K562 (cell line): ENCODE results near the gene C19orf47.

Experiments used
- CBX8 ChIP-seq: fragments of 200-600 bp; sonication (generic); IDR thresholded peaks from 2 replicates; pipeline ENCODE4 v1.6.1; 2012; ENCODE audit warnings: borderline replicate concordance, mixed run types, low read depth, mild to moderate bottlenecking, moderate library complexity, mixed read lengths, low read length, control low read depth, inconsistent platforms; ENCODE audit not compliant: poor library complexity, severe bottlenecking; ENCODE audit errors: extremely low read depth
- ZNF311 ChIP-seq: fragments of 250-450 bp; sonication (Bioruptor Pico); IDR thresholded peaks from 2 replicates; pipeline ENCODE4 v1.4.0; 2020; ENCODE audit warnings: mild to moderate bottlenecking, moderate library complexity
- TF ChIP-seq, protein P1 (sequence below), 3 experiments: IDR thresholded peaks in 2 of 3; conservative IDR thresholded peaks in 1 of 3; 2 replicates each; pipeline ENCODE4 v1.5.1; 2011 to 2012; ENCODE audit warnings: low read length in 3 of 3, mild to moderate bottlenecking in 3 of 3, control low read depth in 2 of 3, improper control_type of control experiment in 1 of 3, inconsistent platforms in 1 of 3, low read depth in 1 of 3, mixed read lengths in 1 of 3, moderate library complexity in 1 of 3; ENCODE audit not compliant: insufficient read depth in 2 of 3

DNA sequence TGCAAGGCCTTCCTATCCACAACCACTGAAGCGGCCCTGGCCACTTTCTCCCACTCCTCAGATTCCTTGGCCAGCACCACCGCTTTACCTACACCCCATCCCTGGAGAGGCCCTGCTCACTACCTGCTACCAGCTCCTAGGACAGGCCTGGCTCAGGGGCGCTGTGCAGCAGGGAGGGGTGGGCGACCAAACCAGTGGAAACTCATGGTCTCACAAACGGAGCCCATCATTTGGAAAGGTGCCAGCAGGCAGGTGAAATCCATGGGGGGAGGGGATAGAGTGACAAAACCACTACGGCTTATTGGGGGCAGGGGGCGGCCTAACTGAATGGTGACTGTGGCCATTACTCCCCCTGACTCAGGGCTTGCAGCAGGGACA, 27.6 kb downstream of the C19orf47 start:
- TF ChIP-seq ZNF311, result no peak
- TF ChIP-seq, protein P1, sequence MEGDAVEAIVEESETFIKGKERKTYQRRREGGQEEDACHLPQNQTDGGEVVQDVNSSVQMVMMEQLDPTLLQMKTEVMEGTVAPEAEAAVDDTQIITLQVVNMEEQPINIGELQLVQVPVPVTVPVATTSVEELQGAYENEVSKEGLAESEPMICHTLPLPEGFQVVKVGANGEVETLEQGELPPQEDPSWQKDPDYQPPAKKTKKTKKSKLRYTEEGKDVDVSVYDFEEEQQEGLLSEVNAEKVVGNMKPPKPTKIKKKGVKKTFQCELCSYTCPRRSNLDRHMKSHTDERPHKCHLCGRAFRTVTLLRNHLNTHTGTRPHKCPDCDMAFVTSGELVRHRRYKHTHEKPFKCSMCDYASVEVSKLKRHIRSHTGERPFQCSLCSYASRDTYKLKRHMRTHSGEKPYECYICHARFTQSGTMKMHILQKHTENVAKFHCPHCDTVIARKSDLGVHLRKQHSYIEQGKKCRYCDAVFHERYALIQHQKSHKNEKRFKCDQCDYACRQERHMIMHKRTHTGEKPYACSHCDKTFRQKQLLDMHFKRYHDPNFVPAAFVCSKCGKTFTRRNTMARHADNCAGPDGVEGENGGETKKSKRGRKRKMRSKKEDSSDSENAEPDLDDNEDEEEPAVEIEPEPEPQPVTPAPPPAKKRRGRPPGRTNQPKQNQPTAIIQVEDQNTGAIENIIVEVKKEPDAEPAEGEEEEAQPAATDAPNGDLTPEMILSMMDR (IDR thresholded peaks at IDR 0.05 in 2 of 3, conservative IDR thresholded peaks at IDR 0.05 in 1 of 3; ENCODE audit: insufficient read depth in 2 of 3, low read depth in 1 of 3, low read length in 3 of 3), result no peak
- TF ChIP-seq CBX8, result no peak
